Activated CD8-positive, alpha-beta memory T cell treated with anti-CD3 and anti-CD28 coated beads for 48 hours (primary cell): ENCODE results near the gene TPMT.
"Not testable (repeated sequence)": the region's sequence is repeated elsewhere in the genome, so short reads cannot be mapped to it uniquely, and the experiment has no call there.

Experiments
- DNase-seq, 3 experiments: peaks; one replicate each; pipeline ENCODE4 v3.0.0-alpha.2; 2020; ENCODE audit warnings: low read depth in 2 of 3, low spot score in 2 of 3

Gene TPMT

GRCh38 chr6:18155864-18156421 lies 1.1 kb upstream of the TPMT start:
- DNase-seq, result peak; percentile 13 to 32 (median 22)

GRCh38 chr6:18155150-18155863 lies 430 bp upstream of the TPMT start, which contains the start of gene KDM1B:
Gene KDM1B (plus strand): TSS chr6:18155422. CDS start chr6:18159896, 4,474 bp downstream.
- DNase-seq, result peak; percentile 88 to 98 (median 94)

- no peak for DNase-seq
Measured at GRCh38 chr6:18153311-18153703, 1.6 kb downstream of the TPMT start.

GRCh38 chr6:18151801-18152200 lies 3.1 kb downstream of the TPMT start:
- DNase-seq, result no peak

GRCh38 chr6:18151391-18151790 lies 3.5 kb downstream of the TPMT start:
- DNase-seq, result not testable (repeated sequence)

GRCh38 chr6:18148304-18149025 lies 6.4 kb downstream of the TPMT start:
- DNase-seq, result no peak

GRCh38 chr6:18147616-18148015 lies 7.3 kb downstream of the TPMT start:
- DNase-seq, result no peak

GRCh38 chr6:18147160-18147559 lies 7.7 kb downstream of the TPMT start:
- no peak for DNase-seq

GRCh38 chr6:18142591-18142861 lies 12.4 kb downstream of the TPMT start:
- DNase-seq, result no peak

- no peak for DNase-seq
Measured at GRCh38 chr6:18141805-18142590, 12.9 kb downstream of the TPMT start.

GRCh38 chr6:18139935-18140621 lies 14.8 kb downstream of the TPMT start:
- no peak for DNase-seq

GRCh38 chr6:18138906-18139305 lies 16.0 kb downstream of the TPMT start:
- no peak for DNase-seq

GRCh38 chr6:18136260-18136659 lies 18.6 kb downstream of the TPMT start:
- no peak for DNase-seq

GRCh38 chr6:18135171-18135570 lies 19.7 kb downstream of the TPMT start:
- no peak for DNase-seq

GRCh38 chr6:18132346-18132745 lies 22.5 kb downstream of the TPMT start:
- DNase-seq, result no peak

GRCh38 chr6:18126121-18126520 lies 28.8 kb downstream of the TPMT start:
- no peak for DNase-seq

GRCh38 chr6:18122128-18123093 lies 32.5 kb downstream of the TPMT start, which contains the start of gene NHLRC1:
Gene NHLRC1 (minus strand): TSS chr6:18122677. CDS start chr6:18122606, 71 bp downstream.
- DNase-seq, result peak; percentile 55 to 63 (median 61)

- DNase-seq, result no peak
Measured at GRCh38 chr6:18121580-18122127, 33.2 kb downstream of the TPMT start.

GRCh38 chr6:18119236-18119635 lies 35.6 kb downstream of the TPMT start:
- no peak for DNase-seq

- DNase-seq, result no peak
Measured at GRCh38 chr6:18118330-18118729, 36.5 kb downstream of the TPMT start.
